Activated CD8-positive, alpha-beta memory T cell treated with anti-CD3 and anti-CD28 coated beads, Interleukin-2, amount 10 ng/mL, durations not matched to agents 7 days and 5 days (primary cell): ENCODE data around the gene TP73. TPM values are rescaled to one million over a fixed set of nuclear protein-coding genes. Genes with fewer than 3 reads are reported as not detected.

Experiments used
- ATAC-seq: fragments of 150-1000 bp; cut with Tn5 transposase; one replicate; pipeline ENCODE4 v1.10.0; 2021; ENCODE audit warnings: moderate library complexity
- CTCF ChIA-PET: fragments of 350-600 bp; sonication (Branson Sonifier 250); formaldehyde crosslinking; loops from one replicate; lab custom pipeline; 2021; ENCODE audit warnings: antibody characterized with exemption; lab: Charles Lee
- DNase-seq: peaks from one replicate; pipeline ENCODE4 v3.0.0-alpha.2; 2020
- H3K27ac Mint-ChIP-seq: one replicate; pipeline ENCODE4 v1.8.0; 2021; ENCODE audit warnings: mild to moderate bottlenecking, mixed read lengths
- H3K27me3 Mint-ChIP-seq: one replicate; pipeline ENCODE4 v1.8.0; 2021; ENCODE audit warnings: mixed read lengths
- H3K36me3 Mint-ChIP-seq: one replicate; pipeline ENCODE4 v1.8.0; 2021; ENCODE audit warnings: mild to moderate bottlenecking, mixed read lengths
- H3K4me1 Mint-ChIP-seq: one replicate; pipeline ENCODE4 v1.8.0; 2021; ENCODE audit warnings: mixed read lengths
- H3K4me3 Mint-ChIP-seq: one replicate; pipeline ENCODE4 v1.8.0; 2021; ENCODE audit warnings: mild to moderate bottlenecking, moderate library complexity, mixed read lengths
- H3K9me3 Mint-ChIP-seq: one replicate; pipeline ENCODE4 v1.8.0; 2022; ENCODE audit warnings: low read depth, mixed read lengths
- total RNA-seq, 2 experiments: library from RNA; stranded (reverse); gene quantifications; one replicate each; pipeline ENCODE4 v1.2.3, GENCODE V29; 2021

Gene TP73
- total RNA-seq, 2 experiments from 2014 or later = 2.1 to 15.2 TPM

- Mint-ChIP-seq H3K27ac (no peak overlapping the region), H3K9me3 (no peaks in the 10 kb centered on the region), H3K36me3 (no peaks in the 10 kb centered on the region), H3K27me3 (no peaks in the 10 kb centered on the region), H3K4me1 (no peaks in the 10 kb centered on the region), H3K4me3 (no peak overlapping the region)
- CTCF ChIA-PET = no interaction called here
- DNase-seq = no peak
- ATAC-seq = no peak
Measured at GRCh38 chr1:3690282-3691065, 38.2 kb downstream of the TP73 start.

GRCh38 chr1:3691421-3692204, 39.3 kb downstream of the TP73 start:
- no peaks in the 10 kb centered on the region for H3K36me3 Mint-ChIP-seq

DNA sequence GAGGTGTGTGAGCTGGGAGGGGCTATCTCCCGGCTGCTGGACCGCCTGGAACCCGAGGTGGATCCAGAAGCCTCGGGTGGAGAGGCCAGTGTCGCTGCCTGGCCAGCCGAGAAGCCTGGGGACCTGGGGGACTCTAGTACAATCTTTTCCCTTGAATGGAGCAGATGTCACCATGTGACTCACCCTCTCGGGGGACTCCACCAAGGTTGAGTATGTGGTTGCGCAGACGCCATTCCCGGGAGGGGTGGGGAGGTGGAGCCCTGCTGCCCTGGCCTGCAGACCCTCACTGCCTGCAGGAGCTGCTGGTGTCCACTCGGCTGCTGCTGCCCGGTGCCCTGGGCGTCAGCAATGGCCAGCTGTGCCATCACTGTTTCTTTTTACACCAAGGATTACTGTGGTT, 40.3 kb downstream of the TP73 start:
- ATAC-seq (no peak), DNase-seq (no peak)
- no peaks in the 10 kb centered on the region for H3K9me3 Mint-ChIP-seq
- no peaks in the 10 kb centered on the region for H3K27me3 Mint-ChIP-seq
- no peaks in the 10 kb centered on the region for H3K4me1 Mint-ChIP-seq
- no peak overlapping the region for H3K27ac Mint-ChIP-seq
- H3K4me3 Mint-ChIP-seq = no peak overlapping the region
- CTCF ChIA-PET = no interaction called here
- no peaks in the 10 kb centered on the region for H3K36me3 Mint-ChIP-seq

More at GRCh38 chr1:3691421-3692204, 39.3 kb downstream of the TP73 start:
- DNase-seq = no peak
- Mint-ChIP-seq H3K27ac (no peak overlapping the region), H3K9me3 (no peaks in the 10 kb centered on the region), H3K4me1 (no peaks in the 10 kb centered on the region), H3K4me3 (no peak overlapping the region), H3K27me3 (no peaks in the 10 kb centered on the region)
- no peak for ATAC-seq
- CTCF ChIA-PET = no interaction called here

- Mint-ChIP-seq H3K27me3 (no peaks in the 10 kb centered on the region), H3K9me3 (no peaks in the 10 kb centered on the region), H3K36me3 (no peaks in the 10 kb centered on the region), H3K4me1 (no peaks in the 10 kb centered on the region), H3K4me3 (no peak overlapping the region), H3K27ac (no peak overlapping the region)
- no peak for ATAC-seq
- DNase-seq = no peak
- CTCF ChIA-PET = no interaction called here
Measured at GRCh38 chr1:3693321-3693720, 41.0 kb downstream of the TP73 start.

- Mint-ChIP-seq H3K36me3 (no peaks in the 10 kb centered on the region), H3K4me3 (no peak overlapping the region), H3K27ac (no peak overlapping the region), H3K9me3 (no peaks in the 10 kb centered on the region), H3K4me1 (no peaks in the 10 kb centered on the region), H3K27me3 (no peaks in the 10 kb centered on the region)
- DNase-seq (no peak), ATAC-seq (peak; percentile 53)
- CTCF ChIA-PET = interaction anchor here (0.8 kb wide), 1 partner anchor 32 kb away, joined by 3 read pairs; no protein-coding TSS in a partner anchor
Measured at GRCh38 chr1:3695326-3696217, 43.3 kb downstream of the TP73 start.

- Mint-ChIP-seq H3K36me3 (no peaks in the 10 kb centered on the region), H3K4me3 (no peak overlapping the region), H3K27me3 (no peaks in the 10 kb centered on the region), H3K27ac (no peak overlapping the region), H3K4me1 (no peaks in the 10 kb centered on the region), H3K9me3 (no peaks in the 10 kb centered on the region)
- DNase-seq (no peak), ATAC-seq (no peak)
- CTCF ChIA-PET = no interaction called here
Measured at GRCh38 chr1:3696689-3697088, 44.4 kb downstream of the TP73 start.

DNA sequence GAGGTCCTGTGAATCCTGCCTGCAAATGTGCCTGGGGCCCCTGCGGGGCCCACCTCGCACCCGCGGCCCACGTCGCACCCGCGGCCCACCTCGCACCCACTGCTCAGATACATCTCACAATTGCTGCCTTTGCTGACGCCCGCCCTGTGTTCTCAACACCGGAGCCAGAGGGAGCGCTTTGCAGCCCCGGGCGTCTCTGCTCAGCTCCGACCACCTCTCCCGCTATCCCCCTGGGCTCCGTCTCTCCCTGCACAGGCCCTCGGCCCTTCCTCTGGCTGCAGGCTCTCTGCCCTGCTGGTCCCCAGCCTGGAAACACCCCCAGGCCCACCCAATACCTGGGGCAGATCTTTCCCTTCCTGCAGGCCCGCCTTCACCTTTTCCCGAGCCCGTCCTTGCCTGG, 44.8 kb downstream of the TP73 start:
- Mint-ChIP-seq H3K4me3 (no peak overlapping the region), H3K9me3 (no peaks in the 10 kb centered on the region), H3K27me3 (no peaks in the 10 kb centered on the region), H3K36me3 (no peaks in the 10 kb centered on the region), H3K27ac (no peak overlapping the region), H3K4me1 (no peaks in the 10 kb centered on the region)
- ATAC-seq (no peak), DNase-seq (no peak)
- CTCF ChIA-PET = no interaction called here

DNA sequence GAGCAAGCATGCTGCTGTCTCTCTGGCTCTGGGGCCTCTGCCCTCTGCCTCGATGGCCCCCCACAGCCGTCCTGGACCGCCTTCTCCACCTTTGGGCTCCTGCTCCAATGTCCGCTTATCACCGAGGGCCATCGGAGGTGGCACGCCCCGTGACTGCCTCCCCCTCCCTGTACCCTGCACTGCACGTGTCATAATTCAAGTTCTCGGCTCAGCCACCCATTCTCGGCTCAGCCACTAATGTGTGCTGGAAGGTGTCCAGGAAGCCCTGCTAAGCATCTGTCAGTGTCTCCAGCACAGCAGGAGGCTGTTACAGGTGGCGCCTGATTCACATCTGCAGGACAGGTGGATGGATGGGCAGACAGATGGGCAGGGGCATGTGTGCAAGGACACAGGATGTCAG, 45.5 kb downstream of the TP73 start:
- DNase-seq = no peak
- no peak overlapping the region for H3K4me3 Mint-ChIP-seq
- H3K36me3 Mint-ChIP-seq = no peaks in the 10 kb centered on the region
- H3K27ac Mint-ChIP-seq = no peak overlapping the region
- H3K27me3 Mint-ChIP-seq = no peaks in the 10 kb centered on the region
- no peak for ATAC-seq
- no peaks in the 10 kb centered on the region for H3K9me3 Mint-ChIP-seq
- CTCF ChIA-PET = no interaction called here
- H3K4me1 Mint-ChIP-seq = no peaks in the 10 kb centered on the region

- Mint-ChIP-seq H3K27ac (no peak overlapping the region), H3K27me3 (no peaks in the 10 kb centered on the region), H3K4me3 (no peak overlapping the region), H3K9me3 (no peaks in the 10 kb centered on the region), H3K4me1 (no peaks in the 10 kb centered on the region), H3K36me3 (no peaks in the 10 kb centered on the region)
- ATAC-seq (no peak), DNase-seq (no peak)
- CTCF ChIA-PET = interaction anchor here (0.7 kb wide), 1 partner anchor 26 kb away, joined by 3 read pairs; no protein-coding TSS in a partner anchor
Measured at GRCh38 chr1:3698660-3699408, 46.5 kb downstream of the TP73 start.

GRCh38 chr1:3699596-3699995, 47.3 kb downstream of the TP73 start:
- DNase-seq (no peak), ATAC-seq (no peak)
- no peak overlapping the region for H3K4me3 Mint-ChIP-seq
- peaks cover 2% of the 10 kb centered on the region for H3K27me3 Mint-ChIP-seq
- H3K4me1 Mint-ChIP-seq = no peaks in the 10 kb centered on the region
- CTCF ChIA-PET = interaction anchor here (0.7 kb wide), 1 partner anchor 25 kb away, joined by 3 read pairs; no protein-coding TSS in a partner anchor
- H3K27ac Mint-ChIP-seq = no peak overlapping the region
- H3K9me3 Mint-ChIP-seq = no peaks in the 10 kb centered on the region
- H3K36me3 Mint-ChIP-seq = no peaks in the 10 kb centered on the region

GRCh38 chr1:3700631-3701030, 48.3 kb downstream of the TP73 start:
- H3K9me3 Mint-ChIP-seq = no peaks in the 10 kb centered on the region
- CTCF ChIA-PET = no interaction called here

GRCh38 chr1:3702528-3702927, 50.2 kb downstream of the TP73 start:
- DNase-seq (no peak), ATAC-seq (no peak)
- Mint-ChIP-seq H3K4me3 (no peak overlapping the region), H3K36me3 (no peaks in the 10 kb centered on the region), H3K4me1 (no peaks in the 10 kb centered on the region), H3K27ac (no peak overlapping the region), H3K9me3 (no peaks in the 10 kb centered on the region), H3K27me3 (peaks cover 5% of the 10 kb centered on the region)
- CTCF ChIA-PET = no interaction called here

More at GRCh38 chr1:3700631-3701030, 48.3 kb downstream of the TP73 start:
- ATAC-seq (no peak), DNase-seq (no peak)
- Mint-ChIP-seq H3K27ac (no peak overlapping the region), H3K4me3 (no peak overlapping the region), H3K36me3 (no peaks in the 10 kb centered on the region), H3K27me3 (peaks cover 2% of the 10 kb centered on the region), H3K4me1 (no peaks in the 10 kb centered on the region)
